ENCODE data around the gene CAPZB.

The CAPZB gene

DNA sequence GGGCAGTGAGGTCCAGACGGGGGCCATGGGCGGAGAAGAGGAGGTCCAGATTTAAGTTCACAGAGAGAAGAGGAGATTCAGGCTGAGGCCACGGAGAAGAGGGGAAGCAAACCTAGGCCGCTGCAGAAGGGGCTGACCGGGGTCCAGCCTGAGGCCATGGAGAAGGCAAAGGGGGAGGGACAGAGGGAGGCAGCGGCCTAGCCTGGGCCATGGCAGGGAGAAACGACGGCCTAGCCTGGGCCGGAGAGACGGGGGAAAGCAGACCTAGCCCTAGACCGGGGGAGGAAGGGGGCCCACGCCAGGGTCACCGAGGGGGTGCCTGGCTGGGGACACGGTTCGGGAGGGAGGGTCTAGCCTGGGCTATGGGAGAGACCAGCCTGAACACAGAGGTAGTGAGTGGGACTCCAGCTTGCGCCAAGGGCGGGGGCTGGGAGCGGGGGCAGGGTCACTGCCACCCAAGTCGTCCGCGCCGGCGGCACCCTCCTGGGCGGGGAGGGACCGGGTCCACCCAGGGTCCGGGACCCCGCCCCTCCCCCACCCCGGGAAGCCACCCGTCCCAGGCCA lies 459 bp downstream of the CAPZB start:
- TF ChIP-seq CTCF (conservative IDR thresholded peaks at IDR 0.05; ENCODE audit: low read depth, low read length), result no peak
- H3K4me3 ChIP-seq (ENCODE audit: low read depth, low read length), result peak overlapping the region; percentile 91
- peak; percentile 42 for DNase-seq (ENCODE audit: low read depth)

GRCh38 chr1:19484338-19484797 lies 971 bp downstream of the CAPZB start:
- peak overlapping the region; percentile 91 for H3K4me3 ChIP-seq (ENCODE audit: low read depth, low read length)
- DNase-seq (ENCODE audit: low read depth), result no peak
- TF ChIP-seq CTCF (conservative IDR thresholded peaks at IDR 0.05; ENCODE audit: low read depth, low read length), result no peak

- DNase-seq (ENCODE audit: low read depth), result no peak
- TF ChIP-seq CTCF (conservative IDR thresholded peaks at IDR 0.05; ENCODE audit: low read depth, low read length), result no peak
- peak overlapping the region; percentile 91 for H3K4me3 ChIP-seq (ENCODE audit: low read depth, low read length)
These were observed 1.6 kb downstream of the CAPZB start for GRCh38 chr1:19483691-19484090.

DNA sequence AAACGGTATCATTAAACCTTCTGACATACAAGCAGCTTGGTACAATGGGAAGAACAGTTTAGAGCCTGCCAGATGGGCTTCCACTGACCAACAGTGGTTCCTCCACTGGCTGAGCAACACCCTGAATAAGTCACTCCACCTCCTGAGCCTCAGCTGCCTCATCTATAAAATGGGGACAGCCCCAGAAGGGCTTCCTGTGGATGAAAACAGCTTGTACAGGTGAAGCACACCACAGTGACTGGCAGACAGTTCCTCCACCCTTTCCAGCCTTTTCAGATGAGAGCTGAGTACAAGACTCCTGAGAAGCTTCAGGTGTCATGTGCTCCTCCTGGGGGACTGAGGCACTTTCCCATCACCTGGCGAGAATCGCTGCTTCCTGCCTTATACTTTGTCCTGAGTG lies 2.1 kb downstream of the CAPZB start:
- DNase-seq (ENCODE audit: low read depth), result no peak
- TF ChIP-seq CTCF (conservative IDR thresholded peaks at IDR 0.05; ENCODE audit: low read depth, low read length), result no peak
- H3K4me3 ChIP-seq (ENCODE audit: low read depth, low read length), result peak overlapping the region; percentile 91

GRCh38 chr1:19481826-19482398 lies 3.4 kb downstream of the CAPZB start:
- no peak for DNase-seq (ENCODE audit: low read depth)
- peak overlapping the region; percentile 91 for H3K4me3 ChIP-seq (ENCODE audit: low read depth, low read length)
- TF ChIP-seq CTCF (conservative IDR thresholded peaks at IDR 0.05; ENCODE audit: low read depth, low read length), result no peak

DNA sequence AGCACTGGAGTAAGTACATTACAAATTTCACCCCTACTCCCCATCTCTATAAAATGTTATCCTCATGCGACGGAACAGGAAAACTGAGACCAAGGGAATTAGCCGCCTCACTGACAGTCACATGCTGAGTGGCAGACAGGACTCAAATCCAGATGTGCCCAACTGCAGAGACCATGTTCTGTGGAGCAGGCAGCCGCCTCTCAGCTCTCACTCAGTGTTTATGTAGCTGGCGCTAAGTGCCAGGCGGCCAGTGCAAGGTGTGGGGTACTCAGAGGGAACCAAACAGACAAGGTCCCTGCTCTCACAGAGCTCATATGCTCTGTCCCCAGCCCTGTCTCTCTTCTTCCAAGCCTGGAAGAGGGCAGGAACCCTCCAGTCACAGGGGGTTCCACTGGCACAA lies 5.1 kb downstream of the CAPZB start:
- no peak for TF ChIP-seq CTCF (conservative IDR thresholded peaks at IDR 0.05; ENCODE audit: low read depth, low read length)
- DNase-seq (ENCODE audit: low read depth), result no peak
- H3K4me3 ChIP-seq (ENCODE audit: low read depth, low read length), result no peak overlapping the region

Data from choroid plexus epithelial cell (primary cell).